ENCODE measurements around the gene PLPP4.

The PLPP4 gene

DNA sequence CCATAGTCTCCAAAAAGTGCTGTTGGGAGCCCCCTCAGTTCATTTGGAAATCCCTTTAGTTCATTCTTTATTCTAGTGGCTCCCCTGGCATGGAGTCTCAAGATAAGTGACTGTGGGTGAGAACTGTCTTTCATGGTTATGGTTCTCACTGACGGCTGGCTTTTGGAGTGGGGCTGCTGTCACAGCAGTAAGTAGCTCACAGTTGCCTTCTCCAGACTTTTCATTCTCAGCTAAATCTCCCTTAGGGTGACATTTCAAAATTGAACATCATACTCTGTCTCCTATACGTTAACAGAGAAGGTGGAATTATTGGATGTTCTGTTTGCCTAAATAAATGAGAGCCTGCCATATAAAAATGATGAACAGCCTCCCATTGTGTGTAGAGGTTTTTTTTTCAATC is 58.7 kb downstream of the PLPP4 start:
- in situ Hi-C loops (cut with HindIII; ENCODE audit: low sequenced_read_pairs), result no loop called here

DNA sequence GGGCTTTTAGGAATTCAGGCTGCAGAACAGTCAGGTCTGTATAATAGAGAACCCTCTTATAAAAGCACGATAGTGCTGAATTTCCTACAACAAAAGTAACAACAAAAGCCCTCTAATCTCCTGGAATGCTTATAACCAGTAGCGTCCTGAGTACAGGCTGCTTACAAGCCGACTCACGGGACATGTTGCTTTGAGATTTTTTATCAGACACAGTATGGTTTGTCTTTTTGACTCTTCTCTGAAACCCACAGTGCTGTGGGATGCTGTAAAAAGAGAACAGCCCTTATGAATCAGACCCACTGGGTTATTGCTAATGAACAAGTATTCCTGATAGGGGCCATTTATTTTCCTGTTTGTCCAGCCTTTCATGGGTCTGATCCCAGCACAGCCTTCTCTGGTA is 59.4 kb downstream of the PLPP4 start:
- in situ Hi-C loops (cut with HindIII; ENCODE audit: low sequenced_read_pairs), result no loop called here

DNA sequence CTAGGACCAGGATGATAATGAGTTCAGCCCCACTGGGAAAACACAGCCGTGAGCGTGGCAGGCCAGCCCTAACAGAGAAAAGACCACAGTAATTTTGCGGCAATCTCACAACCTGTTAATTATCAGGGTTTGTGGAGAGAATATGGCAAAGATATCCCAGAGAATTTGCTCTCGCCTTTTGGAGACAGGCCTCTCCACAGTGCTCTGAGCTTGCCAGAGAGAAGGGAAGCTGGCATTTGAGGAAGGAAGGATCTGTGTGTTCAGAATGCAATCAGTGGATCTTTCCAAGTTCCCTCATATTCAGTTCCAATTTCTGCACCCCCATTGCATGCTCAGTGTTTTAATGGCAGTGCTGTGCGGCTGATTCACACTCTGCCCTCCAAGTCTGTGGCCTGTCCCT is 60.2 kb downstream of the PLPP4 start:
- in situ Hi-C loops (cut with HindIII; ENCODE audit: low sequenced_read_pairs), result no loop called here

DNA sequence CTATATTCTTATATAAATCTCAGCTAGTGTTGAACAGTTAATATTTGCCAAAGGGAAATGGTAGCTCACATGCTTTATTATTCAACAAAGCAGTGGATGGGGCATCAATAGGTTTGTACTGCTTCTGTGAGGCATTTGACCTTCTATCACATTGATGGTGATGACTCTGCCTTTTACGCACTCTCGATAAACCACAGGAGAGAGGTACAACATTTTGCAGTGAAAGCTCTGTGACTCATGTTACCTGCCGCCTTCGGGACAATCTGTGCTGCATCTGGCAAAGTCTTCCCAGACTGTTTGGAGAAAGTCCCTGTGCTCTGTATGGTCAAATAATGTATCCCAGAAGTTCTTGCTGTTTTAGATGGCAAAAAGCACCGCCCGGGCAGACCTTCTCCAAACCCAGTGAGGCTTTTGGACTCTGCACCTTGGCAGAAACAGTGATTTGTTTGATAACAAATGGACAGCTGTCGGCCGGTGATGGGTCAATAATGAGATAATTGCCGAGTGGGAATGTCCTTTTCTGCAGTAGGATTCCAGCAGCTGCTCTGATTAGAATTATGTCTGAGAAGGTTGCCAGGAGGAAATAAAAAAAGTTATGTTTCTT is 61.0 kb downstream of the PLPP4 start:
- in situ Hi-C loops (cut with HindIII; ENCODE audit: low sequenced_read_pairs), result no loop called here

DNA sequence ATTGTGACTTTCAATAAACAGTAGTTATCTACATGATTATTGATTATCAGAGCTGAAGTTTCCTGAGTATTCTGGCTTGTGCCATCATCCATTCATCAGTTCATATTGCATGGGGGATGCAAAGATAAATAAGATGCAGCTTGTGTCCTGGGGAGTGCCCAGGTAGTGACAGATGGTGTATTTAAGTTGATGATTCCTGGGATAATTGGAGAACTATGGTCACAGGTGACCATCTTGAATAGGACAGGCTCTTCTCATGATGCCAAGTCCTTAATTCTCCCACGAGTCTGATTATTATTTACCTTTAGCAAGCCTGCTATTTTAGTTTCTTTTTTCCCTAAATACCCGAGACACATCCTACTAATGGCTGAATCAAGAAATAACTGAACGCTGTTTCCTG is 64.9 kb downstream of the PLPP4 start:
- in situ Hi-C loops (cut with HindIII; ENCODE audit: low sequenced_read_pairs), result no loop called here

DNA sequence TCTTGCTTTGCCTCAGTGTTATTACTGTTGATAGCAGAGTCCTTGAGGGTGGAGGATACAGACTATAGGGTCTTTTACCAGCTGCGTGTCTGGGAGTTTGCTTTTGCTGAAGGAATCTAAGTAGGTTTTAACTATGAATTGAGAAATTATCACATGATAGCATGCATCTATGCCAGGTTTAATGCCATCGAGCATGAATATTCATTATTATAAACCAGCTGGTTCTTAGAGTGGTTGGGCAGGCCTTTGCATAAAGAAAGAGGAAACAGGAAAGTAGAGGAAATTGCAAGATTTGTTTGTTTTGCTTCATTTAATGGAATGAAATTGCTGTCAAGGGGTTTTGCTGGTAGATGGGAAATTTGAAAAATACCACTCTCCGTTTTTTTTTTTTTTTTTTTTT is 70.7 kb downstream of the PLPP4 start:
- in situ Hi-C loops (cut with HindIII; ENCODE audit: low sequenced_read_pairs), result no loop called here

DNA sequence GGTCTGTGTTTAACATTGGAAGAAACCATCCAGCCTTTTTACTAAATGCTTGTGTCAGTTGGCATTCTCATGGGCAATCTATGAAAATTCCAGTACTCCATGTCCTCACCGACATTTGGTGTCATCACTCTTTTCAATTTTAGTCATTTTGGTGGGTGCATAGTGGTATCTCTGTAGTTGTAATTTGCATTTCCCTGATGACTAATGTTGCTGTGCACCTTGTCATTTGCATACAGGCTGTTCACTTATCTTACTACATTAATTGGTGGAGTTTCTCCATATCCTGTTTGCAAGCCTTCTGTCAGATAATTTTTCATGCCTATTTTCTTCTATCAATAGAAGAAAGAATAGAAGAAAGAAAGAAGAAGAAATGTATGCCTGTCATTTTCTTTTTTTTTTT is 73.7 kb downstream of the PLPP4 start:
- in situ Hi-C loops (cut with HindIII; ENCODE audit: low sequenced_read_pairs), result no loop called here

DNA sequence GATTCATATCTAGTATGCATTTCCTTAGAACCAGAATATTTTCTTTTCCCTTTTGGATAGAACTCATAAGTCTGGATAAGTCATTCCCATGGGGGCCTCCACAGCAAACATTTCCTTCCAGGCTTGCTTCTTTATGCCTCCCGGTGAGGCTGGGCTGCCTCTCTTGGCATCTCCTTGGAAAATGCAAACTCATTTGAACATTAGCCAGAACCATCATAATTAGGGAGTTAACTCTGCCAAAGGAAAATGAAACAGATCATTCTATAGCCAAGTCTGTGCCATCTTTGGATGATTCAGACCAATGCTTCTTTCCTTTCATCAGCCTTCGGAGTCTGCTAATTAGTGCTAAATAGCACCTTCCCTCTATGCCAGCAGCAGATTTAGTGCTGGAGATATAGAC is 81.1 kb downstream of the PLPP4 start:
- in situ Hi-C loops (cut with HindIII; ENCODE audit: low sequenced_read_pairs), result no loop called here

DNA sequence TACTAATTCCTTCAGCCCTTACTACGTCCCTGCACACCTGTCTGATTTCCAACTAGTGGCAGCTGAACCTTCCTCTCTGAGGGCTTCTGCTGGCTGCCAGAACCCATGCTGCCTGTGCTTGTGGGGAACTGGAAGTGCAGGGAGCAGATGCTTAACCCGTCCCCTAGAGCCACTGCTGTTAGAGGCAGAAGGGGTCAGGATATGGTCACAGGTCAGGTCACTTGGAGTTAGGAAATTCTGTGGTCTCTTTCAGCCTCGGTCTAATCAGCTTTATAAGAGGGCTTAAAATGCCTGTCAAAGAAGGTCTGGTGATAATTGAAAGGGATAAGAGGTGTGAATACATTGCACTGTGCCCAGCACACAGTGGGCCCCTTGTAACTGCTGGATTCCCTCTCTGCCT is 82.0 kb downstream of the PLPP4 start:
- in situ Hi-C loops (cut with HindIII; ENCODE audit: low sequenced_read_pairs), result no loop called here

DNA sequence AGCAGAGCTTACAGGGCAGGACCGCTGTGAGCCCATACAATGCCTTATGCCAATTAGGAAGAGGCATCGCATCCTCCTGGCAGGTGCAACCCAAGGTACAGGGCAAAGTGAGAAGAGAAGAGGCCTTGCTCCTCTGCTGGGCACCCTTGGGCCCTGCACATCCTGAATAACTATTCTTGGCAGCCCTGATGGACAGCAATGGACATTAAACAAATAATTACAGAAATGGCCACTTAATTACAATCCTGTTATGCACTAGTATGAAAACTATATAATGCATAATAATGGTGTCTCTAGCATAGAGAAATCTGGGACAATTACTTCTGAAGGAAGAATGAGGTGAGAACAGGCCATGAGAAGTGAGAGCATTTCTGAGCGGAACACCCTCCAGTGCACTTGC is 83.5 kb downstream of the PLPP4 start:
- in situ Hi-C loops (cut with HindIII; ENCODE audit: low sequenced_read_pairs), result no loop called here

DNA sequence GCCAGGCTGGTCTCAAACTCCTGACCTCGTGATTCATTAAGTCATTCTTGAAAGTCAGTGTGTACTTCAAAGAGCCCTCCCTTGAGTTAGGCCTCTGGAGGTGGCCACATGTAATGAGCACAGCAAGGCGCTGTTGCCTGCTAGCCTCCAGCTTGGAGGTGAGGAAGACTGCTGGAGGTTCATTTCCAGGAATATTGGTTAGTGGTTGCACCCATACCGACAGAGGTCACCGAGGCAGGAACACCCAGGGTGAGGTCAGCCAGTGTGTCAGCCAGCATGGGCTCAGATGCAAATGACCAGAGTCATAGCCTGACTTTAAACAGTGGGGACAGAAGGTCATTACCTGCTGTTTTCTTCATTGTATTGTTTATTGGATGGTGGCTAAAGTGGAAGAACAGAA is 85.0 kb downstream of the PLPP4 start:
- in situ Hi-C loops (cut with HindIII; ENCODE audit: low sequenced_read_pairs), result no loop called here

DNA sequence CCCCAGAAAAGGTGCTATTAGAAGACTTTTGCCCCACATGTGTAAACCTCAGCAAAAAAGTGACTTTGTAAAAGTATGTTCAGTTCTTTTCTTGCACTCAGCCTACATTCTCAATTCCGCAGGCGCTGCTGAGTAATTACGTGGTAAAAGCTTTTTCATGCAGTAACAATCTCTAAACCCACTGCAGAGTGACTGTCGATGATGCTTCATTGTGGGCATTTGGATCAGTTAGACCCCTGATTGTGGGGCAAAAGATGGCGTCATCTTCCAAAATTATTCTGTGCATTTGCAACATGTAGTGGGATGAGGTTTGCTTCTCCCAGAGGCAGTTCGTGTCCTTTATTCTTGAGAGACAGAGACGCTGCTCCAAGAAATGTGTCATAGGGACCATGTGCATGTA is 85.6 kb downstream of the PLPP4 start:
- in situ Hi-C loops (cut with HindIII; ENCODE audit: low sequenced_read_pairs), result no loop called here

DNA sequence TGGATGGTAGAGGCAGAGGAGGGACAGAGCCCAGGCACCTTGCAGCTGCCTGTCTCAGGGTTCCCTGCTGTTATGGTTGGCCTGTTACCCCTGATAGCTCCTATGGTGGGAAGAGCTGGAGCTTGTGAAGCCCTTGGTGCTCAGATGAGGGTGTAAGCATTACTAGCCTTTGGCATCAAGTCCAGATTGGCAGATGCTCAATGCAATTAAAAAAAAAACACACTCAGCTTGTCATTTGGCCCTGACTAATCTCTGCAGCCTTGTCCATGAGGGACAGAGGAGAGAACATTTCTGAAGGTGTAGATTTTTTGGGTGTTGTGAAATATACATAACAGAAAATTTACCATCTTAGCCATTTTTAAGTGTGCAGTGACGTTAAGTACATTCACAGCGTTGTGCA is 86.3 kb downstream of the PLPP4 start:
- in situ Hi-C loops (cut with HindIII; ENCODE audit: low sequenced_read_pairs), result no loop called here

DNA sequence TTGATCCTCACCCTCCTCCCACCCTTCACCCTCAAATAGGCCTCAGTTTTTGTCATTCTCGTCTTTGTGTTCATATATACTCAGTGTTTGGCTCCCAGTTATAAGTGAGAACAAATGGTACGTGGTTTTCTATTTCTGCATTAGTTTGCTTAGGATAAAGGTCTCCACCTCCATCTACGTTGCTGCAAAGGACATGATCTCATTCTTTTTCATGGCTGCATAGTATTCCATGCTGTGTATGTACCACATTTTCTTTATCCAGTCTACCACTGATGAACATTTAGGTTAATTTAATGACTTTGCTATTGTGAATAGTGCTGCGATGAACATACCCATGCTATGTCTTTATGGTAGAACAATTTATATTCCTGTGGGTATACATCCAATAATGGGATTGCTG is 91.2 kb downstream of the PLPP4 start:
- in situ Hi-C loops (cut with HindIII; ENCODE audit: low sequenced_read_pairs), result no loop called here

DNA sequence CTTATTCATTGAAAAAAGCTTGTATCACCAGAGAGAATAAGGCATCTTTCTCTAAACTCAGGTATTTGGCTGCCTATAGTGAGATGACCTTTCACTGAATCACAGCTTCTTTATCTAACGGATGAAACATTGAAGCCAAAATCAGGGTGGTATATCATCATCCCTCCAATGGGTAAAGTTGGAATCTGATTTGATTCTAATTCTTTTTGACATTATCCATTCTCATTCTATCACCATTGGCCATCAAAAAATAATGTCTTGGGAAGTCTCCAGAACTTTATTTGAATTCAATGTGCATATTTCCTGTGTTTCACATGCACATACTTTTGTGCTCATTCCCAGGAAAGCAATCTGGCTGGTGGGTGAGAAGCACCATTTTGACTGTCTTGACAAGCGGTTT is 95.2 kb downstream of the PLPP4 start:
- in situ Hi-C loops (cut with HindIII; ENCODE audit: low sequenced_read_pairs), result no loop called here

DNA sequence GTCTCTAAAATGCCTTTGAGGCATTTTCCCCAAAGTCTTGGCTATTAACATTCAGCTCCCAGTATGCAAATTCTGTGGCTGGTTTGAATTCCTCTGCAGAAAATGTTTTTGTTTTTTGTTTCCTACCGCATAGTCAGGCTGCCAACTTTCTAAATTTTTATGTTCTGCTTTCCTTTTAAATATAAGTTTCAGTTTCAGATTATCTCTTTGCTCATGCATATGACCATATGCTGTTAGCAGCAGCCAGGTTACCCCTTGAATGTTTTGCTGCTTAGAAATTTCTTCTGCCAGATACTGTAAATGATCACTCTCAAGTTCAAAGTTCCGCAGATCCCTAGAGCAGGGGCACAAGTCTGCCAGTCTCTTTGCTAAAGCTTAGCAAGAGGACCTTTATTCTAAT is 96.9 kb downstream of the PLPP4 start:
- in situ Hi-C loops (cut with HindIII; ENCODE audit: low sequenced_read_pairs), result no loop called here

DNA sequence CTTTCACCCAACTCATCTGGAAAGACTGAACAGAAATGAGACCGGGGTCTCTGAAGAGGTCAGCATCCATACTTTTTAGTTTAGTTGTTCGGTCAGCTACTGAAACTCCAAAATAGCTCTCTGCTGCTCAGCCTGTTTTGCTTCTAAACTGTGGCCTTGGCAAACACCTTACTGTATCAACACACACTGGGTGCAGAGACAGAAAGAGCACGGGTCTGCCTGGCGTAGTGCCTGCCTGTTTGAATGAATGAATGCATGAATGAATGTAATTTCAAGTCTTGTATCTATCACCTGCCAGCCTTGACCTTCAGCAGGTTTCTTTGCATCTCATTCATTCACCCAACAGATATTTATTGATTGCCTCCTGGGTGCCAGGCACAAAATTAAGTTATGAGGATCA is 98.4 kb downstream of the PLPP4 start:
- in situ Hi-C loops (cut with HindIII; ENCODE audit: low sequenced_read_pairs), result no loop called here

DNA sequence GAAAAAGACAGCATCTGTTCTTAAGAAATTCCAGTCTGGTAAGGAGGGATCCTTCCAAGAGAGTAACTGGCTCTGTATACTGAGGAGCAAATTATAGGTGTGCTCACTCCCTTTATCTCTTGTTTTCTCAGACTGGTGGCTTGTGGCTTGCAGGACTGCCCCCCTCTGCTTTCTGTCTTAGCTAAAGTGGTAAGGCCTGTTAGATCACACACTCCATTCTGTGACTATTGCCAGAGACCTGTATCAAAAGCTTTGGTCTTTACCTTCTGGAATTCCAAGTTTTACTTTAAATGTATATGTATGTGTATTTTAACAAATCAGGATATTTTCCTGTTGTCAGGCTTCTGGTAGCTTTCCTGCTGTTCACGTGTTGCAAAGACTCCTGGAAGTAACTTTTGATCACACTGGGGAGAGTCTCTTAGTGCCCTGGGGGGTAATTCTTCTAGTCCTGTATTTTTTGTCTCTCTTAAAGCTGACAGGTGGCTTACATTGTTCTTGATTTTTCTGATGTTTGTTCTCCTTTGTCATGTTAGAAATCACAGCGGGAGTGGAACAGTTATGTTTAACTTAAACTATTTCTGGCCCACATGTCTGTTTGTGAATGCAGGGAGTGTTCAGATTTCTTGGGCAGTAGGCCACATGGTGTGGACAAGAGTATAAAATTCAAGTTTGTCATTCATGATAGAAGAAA is 99.0 kb downstream of the PLPP4 start:
- in situ Hi-C loops (cut with HindIII; ENCODE audit: low sequenced_read_pairs), result no loop called here

DNA sequence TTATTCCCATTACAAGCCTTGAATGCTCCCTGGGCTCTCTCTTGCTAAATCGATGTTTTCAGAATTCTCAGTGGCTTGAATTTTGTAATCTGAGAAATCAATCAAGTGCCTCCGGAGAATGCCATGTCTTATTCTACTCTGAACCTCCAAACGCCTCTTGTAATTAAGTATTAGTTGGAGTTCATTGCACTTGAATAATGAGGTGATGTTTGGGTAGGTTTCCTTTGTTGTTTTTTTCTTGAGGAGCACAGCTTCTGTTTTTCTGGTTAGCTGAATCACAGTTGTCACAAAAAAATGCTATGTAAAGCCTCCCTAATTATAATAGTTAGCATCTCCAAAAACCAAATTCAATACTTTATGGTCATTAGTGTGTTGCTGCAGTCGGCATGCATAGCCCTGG is 100.3 kb downstream of the PLPP4 start:
- in situ Hi-C loops (cut with HindIII; ENCODE audit: low sequenced_read_pairs), result no loop called here

DNA sequence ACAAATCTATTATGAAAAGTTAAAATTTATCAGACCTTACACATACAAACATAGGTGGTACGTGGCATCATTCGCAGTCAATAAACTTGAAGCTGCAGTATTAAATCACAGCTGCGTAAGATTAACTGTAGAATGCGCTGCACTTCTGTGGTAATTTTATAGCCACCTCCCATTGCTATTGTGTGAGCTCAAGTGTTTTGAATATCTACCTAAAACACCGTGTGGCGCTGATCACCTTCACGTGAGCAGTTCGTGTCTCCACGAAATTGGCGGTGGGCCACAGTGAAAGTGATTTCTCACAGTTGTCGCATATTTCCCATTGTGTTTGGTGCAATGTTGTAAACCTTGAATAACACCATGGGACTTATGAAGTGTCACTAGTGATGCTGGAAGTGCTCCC is 102.8 kb downstream of the PLPP4 start:
- in situ Hi-C loops (cut with HindIII; ENCODE audit: low sequenced_read_pairs), result no loop called here

DNA sequence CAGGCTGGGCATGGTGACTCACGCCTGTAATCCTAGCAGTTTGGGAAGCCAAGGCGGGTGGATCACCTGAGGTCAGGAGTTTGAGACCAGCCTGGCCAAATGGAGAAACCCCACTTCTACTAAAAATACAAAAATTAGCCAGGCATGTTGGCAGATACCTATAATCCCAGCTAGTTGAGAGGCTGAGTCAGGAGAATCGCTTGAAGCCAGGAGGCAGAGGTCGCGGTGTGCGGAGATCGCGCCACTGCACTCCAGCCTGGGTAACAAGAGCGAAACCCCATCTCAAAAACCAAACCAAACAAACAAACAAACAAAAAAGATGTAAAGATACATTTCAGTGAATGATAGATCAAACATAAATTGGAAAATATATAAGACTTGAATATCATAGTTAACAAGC is 105.9 kb downstream of the PLPP4 start:
- in situ Hi-C loops (cut with HindIII; ENCODE audit: low sequenced_read_pairs), result no loop called here

DNA sequence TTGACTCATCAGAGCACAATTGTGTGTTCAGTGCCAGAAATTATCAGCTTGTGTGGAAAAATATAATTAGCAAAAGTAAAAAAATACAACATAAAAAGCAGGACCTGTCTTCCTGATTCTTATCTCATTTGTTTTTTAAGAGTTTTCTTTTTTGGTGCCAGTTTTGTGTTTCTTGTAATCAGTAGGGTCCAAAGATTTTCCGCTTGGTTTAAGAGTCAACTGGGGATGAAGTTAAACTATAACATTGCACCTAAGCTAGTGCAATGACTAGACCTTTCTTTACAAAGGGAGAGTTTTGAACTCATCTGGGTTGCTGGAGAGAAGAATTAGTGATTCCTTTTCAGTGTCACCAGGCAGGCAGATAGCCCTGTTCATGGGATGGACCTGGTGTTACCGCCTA is 113.4 kb downstream of the PLPP4 start:
- in situ Hi-C loops (cut with HindIII; ENCODE audit: low sequenced_read_pairs), result loop anchor here (5.0 kb wide), 1 partner anchor 37 kb away; no protein-coding TSS in a partner anchor

DNA sequence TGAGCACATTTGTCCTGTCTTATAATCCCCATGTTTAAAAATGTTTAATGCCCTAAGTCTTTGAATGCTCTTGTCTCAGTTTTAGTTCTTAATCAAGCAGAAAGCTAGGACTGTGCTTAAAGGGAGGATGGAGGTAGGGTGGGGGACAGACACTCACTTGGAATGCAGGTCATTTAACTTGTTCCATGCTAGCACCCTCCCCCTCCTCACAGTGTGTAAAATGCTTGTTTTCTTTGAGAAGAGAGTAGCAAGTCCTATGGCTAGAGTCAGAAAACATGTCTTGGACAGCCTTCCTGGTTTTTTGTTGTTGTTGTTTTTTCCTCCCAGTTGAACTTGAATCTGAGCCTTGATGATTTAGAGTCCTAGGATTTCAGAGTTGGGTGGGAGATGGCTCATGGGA is 114.2 kb downstream of the PLPP4 start:
- in situ Hi-C loops (cut with HindIII; ENCODE audit: low sequenced_read_pairs), result loop anchor here (5.0 kb wide), 1 partner anchor 36 kb away; no protein-coding TSS in a partner anchor

Data from DLD1 (cell line).